ENCODE measurements around the gene TMPRSS3. TPM values are rescaled to one million over a fixed set of nuclear protein-coding genes. Genes with fewer than 3 reads are reported as not detected.

TMPRSS3 gene
- total RNA-seq, 1 experiment from 2014 or later = 10.3 TPM

- CTCF ChIA-PET = no interaction called here
- H3K4me1 Mint-ChIP-seq (ENCODE audit: low read depth, unreplicated experiment) = peaks cover 22% of the 10 kb centered on the region
- TF ChIP-seq CTCF (IDR thresholded peaks at IDR 0.05; ENCODE audit: unreplicated experiment) = no peak
- intact Hi-C loops (cut with micrococcal nuclease; ENCODE audit: unreplicated experiment) = loop anchor here (10.0 kb wide), 1 partner anchor 46 kb away; no protein-coding TSS in a partner anchor
- BruUV-seq (replicated peaks) = no TSS peak
- DNase-seq = no peak
- no peak overlapping the region for H3K27ac Mint-ChIP-seq (ENCODE audit: unreplicated experiment)
- no peak overlapping the region for H3K4me3 Mint-ChIP-seq (ENCODE audit: low read depth, unreplicated experiment)
- H3K36me3 Mint-ChIP-seq (ENCODE audit: insufficient read depth, unreplicated experiment) = no peaks in the 10 kb centered on the region
- peaks cover 2% of the 10 kb centered on the region for H3K27me3 Mint-ChIP-seq (ENCODE audit: unreplicated experiment)
- no peaks in the 10 kb centered on the region for H3K9me3 Mint-ChIP-seq (ENCODE audit: low read depth, unreplicated experiment)
Measured at GRCh38 chr21:42431196-42431595, 35.3 kb upstream of the TMPRSS3 start.

GRCh38 chr21:42430521-42430920 lies 34.7 kb upstream of the TMPRSS3 start:
- CTCF ChIA-PET = no interaction called here
- Mint-ChIP-seq H3K4me1 (ENCODE audit: low read depth, unreplicated experiment) (peaks cover 22% of the 10 kb centered on the region), H3K27me3 (ENCODE audit: unreplicated experiment) (peaks cover 9% of the 10 kb centered on the region), H3K9me3 (ENCODE audit: low read depth, unreplicated experiment) (no peaks in the 10 kb centered on the region), H3K4me3 (ENCODE audit: low read depth, unreplicated experiment) (no peak overlapping the region), H3K36me3 (ENCODE audit: insufficient read depth, unreplicated experiment) (no peaks in the 10 kb centered on the region), H3K27ac (ENCODE audit: unreplicated experiment) (no peak overlapping the region)
- intact Hi-C loops (cut with micrococcal nuclease; ENCODE audit: unreplicated experiment) = loop anchor here (10.0 kb wide), 1 partner anchor 46 kb away; no protein-coding TSS in a partner anchor
- BruUV-seq (replicated peaks) = no TSS peak
- DNase-seq = no peak
- TF ChIP-seq CTCF (IDR thresholded peaks at IDR 0.05; ENCODE audit: unreplicated experiment) = no peak

GRCh38 chr21:42429856-42430255 lies 34.0 kb upstream of the TMPRSS3 start:
- BruUV-seq (replicated peaks) = no TSS peak
- intact Hi-C loops (cut with micrococcal nuclease; ENCODE audit: unreplicated experiment) = loop anchor here (10.0 kb wide), 1 partner anchor 45 kb away; no protein-coding TSS in a partner anchor
- Mint-ChIP-seq H3K27me3 (ENCODE audit: unreplicated experiment) (peaks cover 15% of the 10 kb centered on the region), H3K4me3 (ENCODE audit: low read depth, unreplicated experiment) (no peak overlapping the region), H3K27ac (ENCODE audit: unreplicated experiment) (no peak overlapping the region), H3K9me3 (ENCODE audit: low read depth, unreplicated experiment) (no peaks in the 10 kb centered on the region), H3K4me1 (ENCODE audit: low read depth, unreplicated experiment) (peaks cover 16% of the 10 kb centered on the region), H3K36me3 (ENCODE audit: insufficient read depth, unreplicated experiment) (no peaks in the 10 kb centered on the region)
- DNase-seq = no peak
- CTCF ChIA-PET = no interaction called here
- no peak for TF ChIP-seq CTCF (IDR thresholded peaks at IDR 0.05; ENCODE audit: unreplicated experiment)

- H3K36me3 Mint-ChIP-seq (ENCODE audit: insufficient read depth, unreplicated experiment) = no peaks in the 10 kb centered on the region
- TF ChIP-seq CTCF (IDR thresholded peaks at IDR 0.05; ENCODE audit: unreplicated experiment) = no peak
- H3K9me3 Mint-ChIP-seq (ENCODE audit: low read depth, unreplicated experiment) = no peaks in the 10 kb centered on the region
- CTCF ChIA-PET = no interaction called here
- H3K4me1 Mint-ChIP-seq (ENCODE audit: low read depth, unreplicated experiment) = peaks cover 8% of the 10 kb centered on the region
- no peak for DNase-seq
- intact Hi-C loops (cut with micrococcal nuclease; ENCODE audit: unreplicated experiment) = no loop called here
- no TSS peak for BruUV-seq (replicated peaks)
- H3K27ac Mint-ChIP-seq (ENCODE audit: unreplicated experiment) = no peak overlapping the region
- no peak overlapping the region for H3K4me3 Mint-ChIP-seq (ENCODE audit: low read depth, unreplicated experiment)
- H3K27me3 Mint-ChIP-seq (ENCODE audit: unreplicated experiment) = peaks cover 17% of the 10 kb centered on the region
Measured at GRCh38 chr21:42429021-42429420, 33.2 kb upstream of the TMPRSS3 start.

All from Calu3 (cell line).